GM19239 (cell line): ENCODE measurements around the gene TAF7.
"Not testable (repeated sequence)": the region's sequence is repeated elsewhere in the genome, so short reads cannot be mapped to it uniquely, and the experiment has no call there.

Experiments
- DNase-seq: peaks from one replicate; pipeline ENCODE4 v3.0.0; 2011; ENCODE audit warnings: low spot score; ENCODE audit not compliant: insufficient read length
- FAIRE-seq: peaks from 2 replicates; lab custom pipeline; 2011; peaks lifted over from hg19 to GRCh38; lab: Jason Lieb, UNC

The TAF7 gene

GRCh38 chr5:141340781-141341354 lies 20.3 kb upstream of the TAF7 start:
- not testable (repeated sequence) for FAIRE-seq, DNase-seq

GRCh38 chr5:141338538-141339306 lies 18.1 kb upstream of the TAF7 start, which contains the start of gene PCDHGA2:
PCDHGA2 (plus strand) TSS chr5:141338760.
- DNase-seq (no peak), FAIRE-seq (no peak)

GRCh38 chr5:141332571-141332970 lies 12.0 kb upstream of the TAF7 start:
- not testable (repeated sequence) for FAIRE-seq, DNase-seq

GRCh38 chr5:141330299-141331080 lies 9.9 kb upstream of the TAF7 start, which contains the start of gene PCDHGA1:
PCDHGA1 (plus strand) TSS chr5:141330514.
- DNase-seq (no peak), FAIRE-seq (no peak)

- FAIRE-seq (no peak), DNase-seq (no peak)
Observed at GRCh38 chr5:141328231-141328630, 7.6 kb upstream of the TAF7 start.

- DNase-seq (no peak), FAIRE-seq (no peak)
Observed at GRCh38 chr5:141326088-141326854, 5.7 kb upstream of the TAF7 start.

- DNase-seq: no peak
- no peak for FAIRE-seq
Observed at GRCh38 chr5:141322261-141322660, 1.7 kb upstream of the TAF7 start.

- DNase-seq: no peak
- FAIRE-seq: peak; percentile 4
Observed at GRCh38 chr5:141319699-141320098, 885 bp downstream of the TAF7 start.

- no peak for FAIRE-seq
- DNase-seq: no peak
Observed at GRCh38 chr5:141319202-141319601, 1.4 kb downstream of the TAF7 start.

GRCh38 chr5:141316963-141317362 lies 3.6 kb downstream of the TAF7 start:
- DNase-seq, FAIRE-seq: not testable (repeated sequence)

GRCh38 chr5:141313711-141314110 lies 6.9 kb downstream of the TAF7 start:
- FAIRE-seq: no peak
- DNase-seq: no peak

- FAIRE-seq (no peak), DNase-seq (no peak)
Observed at GRCh38 chr5:141306630-141307029, 14.0 kb downstream of the TAF7 start.

- FAIRE-seq: no peak
- DNase-seq: no peak
Observed at GRCh38 chr5:141303756-141304155, 16.8 kb downstream of the TAF7 start, which contains the start of gene SLC25A2. SLC25A2 (minus strand) TSS chr5:141304049; CDS start chr5:141303865, 184 bp downstream.

GRCh38 chr5:141298376-141298775 lies 22.2 kb downstream of the TAF7 start:
- DNase-seq: no peak
- FAIRE-seq: no peak

- no peak for FAIRE-seq
- DNase-seq: no peak
Observed at GRCh38 chr5:141272906-141273305, 47.7 kb downstream of the TAF7 start.

- no peak for FAIRE-seq
- no peak for DNase-seq
Observed at GRCh38 chr5:141269195-141269594, 51.4 kb downstream of the TAF7 start.
